ENCODE data around the gene ADAM12.

- TF ChIP-seq, protein P1, sequence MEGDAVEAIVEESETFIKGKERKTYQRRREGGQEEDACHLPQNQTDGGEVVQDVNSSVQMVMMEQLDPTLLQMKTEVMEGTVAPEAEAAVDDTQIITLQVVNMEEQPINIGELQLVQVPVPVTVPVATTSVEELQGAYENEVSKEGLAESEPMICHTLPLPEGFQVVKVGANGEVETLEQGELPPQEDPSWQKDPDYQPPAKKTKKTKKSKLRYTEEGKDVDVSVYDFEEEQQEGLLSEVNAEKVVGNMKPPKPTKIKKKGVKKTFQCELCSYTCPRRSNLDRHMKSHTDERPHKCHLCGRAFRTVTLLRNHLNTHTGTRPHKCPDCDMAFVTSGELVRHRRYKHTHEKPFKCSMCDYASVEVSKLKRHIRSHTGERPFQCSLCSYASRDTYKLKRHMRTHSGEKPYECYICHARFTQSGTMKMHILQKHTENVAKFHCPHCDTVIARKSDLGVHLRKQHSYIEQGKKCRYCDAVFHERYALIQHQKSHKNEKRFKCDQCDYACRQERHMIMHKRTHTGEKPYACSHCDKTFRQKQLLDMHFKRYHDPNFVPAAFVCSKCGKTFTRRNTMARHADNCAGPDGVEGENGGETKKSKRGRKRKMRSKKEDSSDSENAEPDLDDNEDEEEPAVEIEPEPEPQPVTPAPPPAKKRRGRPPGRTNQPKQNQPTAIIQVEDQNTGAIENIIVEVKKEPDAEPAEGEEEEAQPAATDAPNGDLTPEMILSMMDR (IDR thresholded peaks at IDR 0.05; ENCODE audit: insufficient read depth, low read depth, low read length): no peak
- TF ChIP-seq EZH2 (IDR thresholded peaks at IDR 0.05; ENCODE audit: insufficient read depth, low read length): no peak
Measured at GRCh38 chr10:126422567-126422966, 34.3 kb upstream of the ADAM12 start.

Measured in astrocyte (in vitro differentiated cells and primary cell).